Measurements from ENCODE around the gene DDX24.

DDX24 gene, protein sequence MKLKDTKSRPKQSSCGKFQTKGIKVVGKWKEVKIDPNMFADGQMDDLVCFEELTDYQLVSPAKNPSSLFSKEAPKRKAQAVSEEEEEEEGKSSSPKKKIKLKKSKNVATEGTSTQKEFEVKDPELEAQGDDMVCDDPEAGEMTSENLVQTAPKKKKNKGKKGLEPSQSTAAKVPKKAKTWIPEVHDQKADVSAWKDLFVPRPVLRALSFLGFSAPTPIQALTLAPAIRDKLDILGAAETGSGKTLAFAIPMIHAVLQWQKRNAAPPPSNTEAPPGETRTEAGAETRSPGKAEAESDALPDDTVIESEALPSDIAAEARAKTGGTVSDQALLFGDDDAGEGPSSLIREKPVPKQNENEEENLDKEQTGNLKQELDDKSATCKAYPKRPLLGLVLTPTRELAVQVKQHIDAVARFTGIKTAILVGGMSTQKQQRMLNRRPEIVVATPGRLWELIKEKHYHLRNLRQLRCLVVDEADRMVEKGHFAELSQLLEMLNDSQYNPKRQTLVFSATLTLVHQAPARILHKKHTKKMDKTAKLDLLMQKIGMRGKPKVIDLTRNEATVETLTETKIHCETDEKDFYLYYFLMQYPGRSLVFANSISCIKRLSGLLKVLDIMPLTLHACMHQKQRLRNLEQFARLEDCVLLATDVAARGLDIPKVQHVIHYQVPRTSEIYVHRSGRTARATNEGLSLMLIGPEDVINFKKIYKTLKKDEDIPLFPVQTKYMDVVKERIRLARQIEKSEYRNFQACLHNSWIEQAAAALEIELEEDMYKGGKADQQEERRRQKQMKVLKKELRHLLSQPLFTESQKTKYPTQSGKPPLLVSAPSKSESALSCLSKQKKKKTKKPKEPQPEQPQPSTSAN

DNA sequence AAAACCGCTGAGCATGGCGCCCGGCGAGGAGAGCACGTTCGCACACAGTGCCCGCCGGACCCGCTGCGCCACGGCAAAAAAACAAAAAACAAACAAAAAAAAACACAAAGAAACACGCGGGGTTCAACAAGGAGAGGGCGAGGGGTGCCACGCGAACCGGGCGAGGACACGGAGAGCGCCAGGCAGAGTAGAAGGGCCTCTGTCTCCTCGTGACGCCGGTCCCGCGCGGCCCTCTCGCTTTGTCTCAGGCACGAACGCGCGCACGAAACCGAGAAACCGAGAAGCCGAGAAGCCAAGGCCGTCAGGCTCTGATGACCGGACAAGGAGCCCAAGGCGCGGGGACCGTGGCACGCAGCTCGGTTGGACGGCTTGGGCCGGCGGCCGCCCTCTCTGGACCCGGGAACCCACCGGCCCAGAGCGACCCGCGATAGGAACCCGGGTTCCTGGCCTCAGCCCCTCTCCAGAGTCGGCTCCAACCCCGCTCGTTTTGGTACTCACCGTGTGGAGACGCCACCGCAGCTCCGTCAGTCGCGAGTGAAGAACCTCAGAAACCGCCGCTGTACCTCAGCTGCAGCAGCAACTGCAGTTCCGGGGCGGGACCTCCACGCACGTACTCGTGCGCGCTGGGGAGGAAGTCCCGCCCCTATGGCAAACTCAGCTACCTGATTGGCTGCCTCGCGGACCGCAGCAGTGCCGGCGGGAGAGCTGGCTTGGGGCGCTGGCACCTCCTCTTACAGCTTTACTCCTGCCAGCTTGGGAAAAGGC lies at the start of gene DDX24, which contains the start of gene IFI27L1:
Gene DDX24 (minus strand): TSS at position 582 of the 765 bp plus-strand sequence. CDS start 1,460 bp downstream, outside the sequence.
Gene IFI27L1 (plus strand): TSS at position 690 of the 765 bp plus-strand sequence. CDS start 15,628 bp downstream, outside the sequence.
- FAIRE-seq = no peak
- DNase-seq (ENCODE audit: low spot score) = peak; percentile 94

DNA sequence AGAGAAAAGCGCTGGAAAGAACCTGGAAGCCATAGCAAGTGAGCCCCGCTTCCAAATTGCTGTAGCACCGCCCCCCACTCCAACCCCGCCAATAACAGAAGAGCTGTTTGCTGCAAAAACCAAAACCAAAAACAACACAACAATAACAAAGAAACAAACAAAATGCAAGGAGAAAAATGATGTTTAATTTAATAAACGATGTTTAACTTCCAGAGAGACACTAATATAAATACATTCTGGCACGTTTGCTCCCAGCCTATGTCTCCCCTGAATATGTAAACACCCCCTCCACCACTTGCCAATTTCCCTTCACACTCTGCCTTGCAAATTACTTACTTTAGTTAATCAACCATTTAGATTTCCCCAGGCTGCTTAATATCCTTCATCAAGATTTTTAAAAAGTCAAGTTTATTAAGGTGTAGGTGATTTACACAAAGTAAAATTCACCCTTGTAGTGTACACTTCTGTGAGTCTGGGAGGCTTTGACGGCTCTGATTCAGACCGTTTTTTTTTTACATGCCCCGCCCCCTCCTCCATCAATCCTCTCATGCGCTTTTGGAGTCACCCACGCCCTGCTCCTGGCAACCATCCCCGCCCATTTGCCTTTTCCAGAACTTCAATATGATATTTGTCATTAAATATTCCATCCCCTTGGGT lies 48.9 kb upstream of the DDX24 start:
- FAIRE-seq (no peak), DNase-seq (ENCODE audit: low spot score) (peak; percentile 47)

DNA sequence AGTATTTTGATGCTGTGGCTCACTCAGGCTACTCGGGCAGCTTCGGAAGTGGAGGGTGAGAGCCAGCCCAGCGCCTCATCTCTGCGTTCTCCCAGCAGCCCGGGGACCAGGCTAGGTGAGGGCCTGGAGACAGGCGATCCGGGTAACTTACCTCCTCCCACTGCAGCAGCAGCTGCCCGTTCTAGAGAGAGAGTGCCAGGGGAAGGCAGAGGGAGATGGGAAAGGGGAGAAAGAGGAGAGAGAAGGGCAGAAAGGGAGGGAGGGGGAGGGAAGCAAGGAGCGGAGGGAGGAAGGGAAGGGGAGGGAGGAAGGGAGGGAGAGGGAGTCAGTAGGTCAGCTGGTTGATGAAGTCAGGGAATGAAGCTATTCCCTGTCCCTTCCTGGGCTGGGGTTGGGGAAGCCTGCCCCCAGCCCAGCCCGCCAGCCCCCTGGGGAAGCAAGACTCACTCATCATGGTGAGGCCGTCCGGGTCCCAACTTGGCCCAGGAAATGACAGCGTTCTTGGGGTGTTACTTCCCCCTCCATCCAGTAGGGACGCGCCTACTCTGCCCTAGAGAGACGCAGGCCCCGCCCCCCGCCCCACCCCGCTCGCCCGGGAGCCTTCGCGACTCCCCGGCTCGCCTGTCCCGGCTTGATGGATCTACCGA lies 48.2 kb upstream of the DDX24 start, which contains the start of gene IFI27L2:
Gene IFI27L2 (minus strand): TSS at position 494 of the 647 bp plus-strand sequence. CDS start 40 bp downstream, at position 454.
- DNase-seq (ENCODE audit: low spot score) = peak; percentile 88
- no peak for FAIRE-seq

DNA sequence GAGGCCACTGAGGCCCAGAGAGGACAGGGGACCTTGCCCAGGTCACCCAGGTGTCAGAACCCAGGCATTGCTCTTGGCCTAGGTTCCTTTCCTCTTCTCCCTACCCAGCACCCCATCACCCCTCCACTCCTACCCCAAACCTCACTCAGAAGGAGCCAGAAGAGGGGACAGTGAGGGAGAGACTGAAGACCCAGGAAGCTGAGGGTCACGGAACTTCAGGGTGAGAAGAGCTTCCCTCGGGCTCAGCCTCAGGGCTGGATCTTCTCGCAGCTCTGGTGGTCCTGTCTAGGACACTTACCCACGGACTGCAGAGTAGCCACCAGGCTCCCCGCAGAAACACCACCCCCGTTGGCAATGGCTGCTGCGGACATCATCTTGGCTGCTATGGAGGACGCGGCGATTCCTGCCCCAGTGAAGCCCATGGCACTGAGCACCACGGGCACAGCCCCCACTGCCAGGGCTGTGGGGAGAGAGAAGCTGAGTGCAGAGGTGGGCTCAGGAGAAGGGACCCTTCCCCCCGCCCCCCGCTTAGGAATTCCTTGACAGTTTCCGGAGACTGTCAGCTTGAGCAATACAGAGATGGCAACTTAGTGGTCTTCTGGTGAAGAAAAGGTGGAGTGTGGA lies 47.3 kb upstream of the DDX24 start:
- DNase-seq (ENCODE audit: low spot score) (no peak), FAIRE-seq (no peak)

DNA sequence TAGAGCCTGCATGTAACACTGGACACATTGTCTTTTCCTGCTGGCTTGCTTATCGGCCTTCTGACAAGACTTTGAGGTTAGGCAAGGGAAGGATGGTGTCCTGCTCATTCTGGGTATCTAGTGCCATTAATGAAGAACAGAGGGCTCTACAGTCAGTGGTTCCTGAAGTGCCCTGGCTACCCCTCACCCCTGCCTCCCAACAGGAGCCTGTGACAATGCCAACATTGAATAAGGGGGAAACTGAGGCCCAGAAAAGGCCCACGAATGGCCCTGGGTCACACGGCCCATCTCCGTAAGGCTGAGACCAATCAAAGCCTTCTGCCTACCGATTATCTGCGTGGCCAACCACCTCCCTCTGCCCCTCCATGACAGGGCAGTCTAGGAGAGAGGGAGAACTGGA lies 46.3 kb upstream of the DDX24 start:
- FAIRE-seq = no peak
- no peak for DNase-seq (ENCODE audit: low spot score)

DNA sequence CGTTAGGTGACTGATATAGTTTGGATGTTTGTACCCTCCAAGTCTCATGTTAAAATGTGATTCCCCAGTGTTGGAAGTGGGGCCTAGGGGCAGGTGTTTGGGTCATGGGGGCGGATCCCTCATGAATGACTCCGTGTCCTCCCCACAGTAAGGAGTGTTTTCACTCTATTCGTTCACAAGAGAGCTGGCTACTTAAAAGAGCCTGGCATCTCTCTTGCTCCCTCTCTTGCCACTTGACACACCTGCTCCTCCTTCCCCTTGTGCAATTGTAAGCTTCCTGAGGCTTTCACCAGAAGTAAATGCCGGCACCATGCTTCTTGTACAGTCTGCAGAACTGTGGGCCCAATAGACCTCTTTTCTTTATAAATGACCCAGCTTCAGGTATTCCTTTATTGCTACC lies 45.8 kb upstream of the DDX24 start:
- DNase-seq (ENCODE audit: low spot score) = no peak

DNA sequence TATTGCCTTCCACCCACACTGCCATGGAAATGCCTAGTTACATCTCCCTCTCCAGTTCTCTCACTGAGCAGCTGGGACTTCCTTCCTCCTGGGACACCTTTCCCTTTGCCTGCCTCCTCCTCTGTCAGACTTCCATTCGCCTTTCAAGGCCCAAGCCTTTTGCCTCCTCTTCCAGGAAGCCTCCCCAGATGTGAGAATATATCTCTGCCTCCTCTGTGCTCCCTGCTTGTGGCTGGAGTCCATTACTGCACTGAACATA lies 45.3 kb upstream of the DDX24 start:
- DNase-seq (ENCODE audit: low spot score) (no peak), FAIRE-seq (no peak)

More for the DNA sequence above, 45.8 kb upstream of the DDX24 start:
- no peak for FAIRE-seq

DNA sequence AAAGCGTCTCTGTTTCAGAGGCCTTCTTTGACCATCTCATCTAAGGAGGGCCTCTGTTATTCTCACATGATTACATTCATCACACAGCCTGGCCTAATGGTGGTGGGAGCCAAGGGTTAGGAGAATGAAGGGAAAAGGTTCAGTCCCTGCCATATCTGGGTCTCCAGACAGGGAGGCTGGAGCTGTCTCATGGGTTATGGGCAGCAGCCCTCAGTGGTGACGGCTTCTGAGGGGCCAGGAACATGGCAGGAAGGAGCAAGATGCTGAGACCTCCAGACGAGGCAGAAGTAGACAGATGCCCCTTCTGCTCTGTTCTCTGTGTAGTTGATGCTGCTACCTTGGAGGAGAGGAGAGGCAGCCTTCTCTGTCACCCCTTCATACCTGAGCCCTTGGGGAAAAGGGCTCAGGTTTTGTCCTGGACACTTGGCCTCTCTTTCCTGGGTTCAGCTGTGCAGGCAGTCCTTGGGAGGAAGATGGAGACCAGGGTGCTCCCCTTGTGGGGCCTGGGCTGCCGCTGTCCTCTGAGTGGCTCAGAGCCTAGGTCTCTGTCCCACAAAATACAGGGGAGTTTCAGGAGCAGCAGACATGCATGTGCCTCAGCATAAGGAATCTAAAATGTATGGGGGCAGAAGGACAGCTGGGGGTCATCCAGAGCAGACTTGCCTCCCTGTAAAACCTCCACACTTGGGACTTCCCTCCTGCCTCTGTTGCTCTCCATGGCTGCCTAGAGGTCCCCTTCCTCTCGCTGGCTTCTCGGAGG lies 44.8 kb upstream of the DDX24 start:
- no peak for DNase-seq (ENCODE audit: low spot score)
- FAIRE-seq = no peak

DNA sequence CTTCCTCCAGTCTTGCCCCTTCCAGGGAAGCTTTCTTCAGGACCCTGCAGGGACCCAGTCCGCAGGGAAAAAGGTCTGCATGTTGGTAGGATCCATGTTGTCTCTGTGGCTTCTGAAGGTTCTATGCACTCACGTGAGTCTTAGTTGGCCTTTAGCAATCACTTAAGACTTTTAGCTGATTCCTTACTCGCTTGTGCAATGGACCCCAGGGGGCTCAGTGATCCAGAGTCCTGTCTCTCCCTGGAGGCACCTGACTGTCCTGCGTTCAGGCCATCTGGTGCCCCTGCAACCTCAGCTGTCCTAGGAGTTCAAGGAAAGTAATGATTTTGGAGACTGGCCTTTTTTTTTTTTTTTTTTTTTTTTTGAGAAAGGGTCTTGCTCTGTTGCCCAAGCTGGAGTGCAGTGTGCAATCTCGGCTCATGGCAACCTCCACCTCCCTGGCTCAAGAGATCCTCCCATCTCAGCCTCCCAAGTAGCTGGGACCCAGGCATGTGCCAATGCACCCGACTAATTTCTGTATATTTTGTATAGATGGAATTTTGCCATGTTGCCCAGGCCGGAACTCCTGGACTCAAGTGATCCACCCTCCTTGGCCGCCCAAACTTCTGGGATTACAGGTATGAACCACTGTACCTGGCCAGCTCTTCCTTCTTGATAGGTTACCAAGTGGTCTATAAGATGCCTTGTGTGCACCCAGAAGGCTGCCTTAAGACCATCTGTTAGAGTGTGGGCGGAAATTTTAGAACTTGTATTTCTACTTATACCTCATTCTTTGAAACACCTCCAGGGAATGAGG lies 43.8 kb upstream of the DDX24 start:
- no peak for FAIRE-seq
- no peak for DNase-seq (ENCODE audit: low spot score)

DNA sequence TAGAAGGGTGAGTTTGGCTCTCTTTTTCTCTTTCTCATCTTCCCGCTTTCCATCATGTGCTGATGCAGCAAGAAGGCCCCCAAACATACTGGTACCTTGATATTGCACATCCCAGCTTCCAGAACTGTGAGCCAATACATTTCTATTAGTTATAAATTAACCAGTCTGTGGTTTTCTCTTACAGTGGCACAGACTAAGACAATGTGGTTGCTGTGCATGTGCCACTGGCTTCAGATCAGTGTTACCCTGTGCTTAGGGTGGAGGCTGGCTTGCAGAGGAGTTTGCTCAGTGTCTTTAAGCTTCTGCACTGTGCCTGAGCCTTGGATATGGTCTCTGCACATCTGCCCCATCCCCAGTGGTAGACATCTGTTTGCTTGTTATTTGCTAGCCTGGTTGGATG lies 42.9 kb upstream of the DDX24 start:
- DNase-seq (ENCODE audit: low spot score) = no peak
- FAIRE-seq = no peak

DNA sequence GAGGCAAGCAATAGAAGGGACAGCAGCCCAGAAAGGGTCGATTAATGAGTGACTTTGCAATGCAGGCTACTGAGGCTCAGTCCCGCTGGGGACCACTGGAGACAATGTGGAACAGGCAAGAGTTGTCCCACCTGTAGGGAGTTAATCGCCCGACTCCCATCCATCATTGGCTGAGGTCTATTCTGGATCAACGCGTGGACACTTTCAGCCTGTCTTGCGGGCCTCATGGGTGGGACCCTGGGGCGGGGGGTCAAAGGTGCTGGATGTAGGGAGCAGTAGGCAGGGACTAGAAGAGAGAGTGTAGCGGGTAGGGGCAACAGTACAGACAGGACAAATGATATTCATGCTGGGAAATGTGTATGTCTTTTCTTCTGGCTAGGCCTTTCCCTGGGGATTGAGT lies 42.3 kb upstream of the DDX24 start:
- DNase-seq (ENCODE audit: low spot score) (no peak), FAIRE-seq (no peak)

DNA sequence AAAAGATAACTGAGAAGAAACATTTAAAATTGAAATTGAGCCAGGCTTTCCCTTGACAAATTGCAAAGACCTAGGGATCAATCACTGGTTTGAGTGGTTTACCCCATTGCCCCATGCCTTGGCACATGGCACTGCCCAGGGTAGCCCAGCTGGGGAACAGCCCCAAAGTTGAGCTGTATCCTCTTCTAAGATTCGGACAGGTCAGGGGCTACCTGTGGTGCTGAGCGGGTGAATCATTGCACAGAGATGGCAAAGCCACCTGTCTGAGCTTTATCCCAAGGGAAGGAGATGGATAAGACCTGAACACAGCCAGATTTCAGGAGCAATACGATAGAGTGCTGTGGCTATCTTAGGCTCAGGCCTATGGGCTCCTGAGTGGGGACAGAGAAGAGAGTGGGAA lies 41.4 kb upstream of the DDX24 start:
- FAIRE-seq (no peak), DNase-seq (ENCODE audit: low spot score) (no peak)

DNA sequence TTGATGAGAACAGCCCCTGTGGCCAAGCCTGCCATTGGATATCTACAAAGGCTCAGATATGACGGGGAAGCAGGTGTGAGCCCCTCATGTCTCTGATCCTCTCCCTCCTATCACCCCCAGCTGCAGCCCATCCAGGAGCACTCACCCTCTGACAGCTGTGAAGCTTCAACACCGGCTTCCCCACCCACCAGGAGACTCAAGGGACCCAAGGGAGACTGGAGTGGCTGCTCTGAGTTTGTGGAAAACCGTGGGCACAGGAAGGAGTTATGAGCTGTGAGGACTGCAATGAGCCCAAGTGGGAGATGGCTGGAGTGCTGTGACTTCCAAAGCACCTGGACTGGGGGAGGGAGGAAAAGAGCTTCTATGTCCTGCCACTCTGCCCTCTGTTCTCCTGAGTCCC lies 40.5 kb upstream of the DDX24 start:
- DNase-seq (ENCODE audit: low spot score) = no peak
- FAIRE-seq = no peak

DNA sequence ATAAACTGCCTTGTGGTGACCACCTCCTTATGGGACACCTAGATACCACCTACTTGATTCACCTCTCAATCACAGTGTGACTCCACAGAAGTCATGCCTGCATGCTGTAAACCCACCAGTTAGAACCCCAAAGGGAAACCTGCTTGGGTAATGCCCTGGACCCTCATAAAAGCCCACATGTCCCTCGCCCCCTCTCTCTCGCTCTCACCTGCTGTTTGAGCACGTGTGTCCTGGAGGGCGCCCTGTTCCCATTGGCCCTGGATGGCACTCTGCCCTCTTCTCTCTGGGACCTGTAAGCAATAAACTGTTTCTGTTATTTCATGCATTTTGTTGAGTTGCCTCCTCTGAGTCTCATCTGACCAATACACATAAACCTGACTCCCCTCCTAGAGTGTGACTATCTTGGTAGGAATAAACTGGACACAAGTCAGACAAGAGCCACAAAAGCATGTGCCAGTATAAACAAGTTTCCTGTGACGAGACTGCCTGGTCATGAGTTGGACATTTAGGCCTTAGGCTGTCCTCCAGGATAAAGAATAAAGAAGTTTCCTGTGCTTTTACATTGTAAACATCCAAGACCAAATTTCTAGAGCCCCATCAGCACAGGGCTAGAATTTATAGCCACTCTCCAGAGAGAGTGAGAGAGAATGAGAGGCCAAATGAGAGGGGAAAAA lies 39.8 kb upstream of the DDX24 start:
- DNase-seq (ENCODE audit: low spot score) = no peak
- FAIRE-seq = no peak

DNA sequence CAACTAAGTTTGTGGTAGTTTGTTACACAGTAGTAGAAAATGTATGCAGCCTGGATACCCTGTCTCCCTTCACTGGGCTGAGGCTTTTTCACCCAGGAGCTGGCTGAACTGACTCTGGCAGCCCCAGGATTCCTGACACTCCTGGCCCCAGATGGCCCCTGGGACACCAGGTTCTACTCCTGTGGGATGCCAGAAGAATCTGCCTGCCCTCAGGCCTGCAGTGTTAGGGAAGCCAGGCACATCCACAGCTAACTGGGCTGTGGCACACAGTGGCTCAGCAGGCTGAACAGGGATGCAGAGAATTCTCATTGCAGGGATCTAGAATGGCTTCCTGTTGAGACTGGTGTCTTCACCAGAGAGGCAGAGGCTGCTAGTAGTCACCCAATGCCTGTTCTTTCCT lies 38.1 kb upstream of the DDX24 start:
- FAIRE-seq (no peak), DNase-seq (ENCODE audit: low spot score) (no peak)

DNA sequence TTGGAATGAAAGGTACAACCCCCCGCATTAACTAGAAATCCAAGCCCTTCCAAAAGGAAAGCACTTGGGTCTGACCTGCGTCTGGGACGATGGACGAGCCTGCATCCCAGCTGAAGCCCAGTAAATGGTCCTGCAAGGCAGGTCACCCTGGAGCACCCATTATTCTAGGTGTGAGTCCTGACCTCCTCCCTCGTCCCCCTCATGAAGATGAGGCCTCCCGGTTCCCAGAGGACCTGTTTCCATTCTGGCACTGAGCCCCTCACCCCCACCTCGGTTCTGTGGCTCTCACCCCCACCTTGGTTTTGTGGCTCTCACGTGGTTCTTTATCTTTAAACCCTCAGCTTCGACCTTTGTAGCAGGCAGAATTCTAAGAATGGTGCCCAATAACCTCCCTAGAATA lies 36.9 kb upstream of the DDX24 start:
- no peak for FAIRE-seq
- no peak for DNase-seq (ENCODE audit: low spot score)

DNA sequence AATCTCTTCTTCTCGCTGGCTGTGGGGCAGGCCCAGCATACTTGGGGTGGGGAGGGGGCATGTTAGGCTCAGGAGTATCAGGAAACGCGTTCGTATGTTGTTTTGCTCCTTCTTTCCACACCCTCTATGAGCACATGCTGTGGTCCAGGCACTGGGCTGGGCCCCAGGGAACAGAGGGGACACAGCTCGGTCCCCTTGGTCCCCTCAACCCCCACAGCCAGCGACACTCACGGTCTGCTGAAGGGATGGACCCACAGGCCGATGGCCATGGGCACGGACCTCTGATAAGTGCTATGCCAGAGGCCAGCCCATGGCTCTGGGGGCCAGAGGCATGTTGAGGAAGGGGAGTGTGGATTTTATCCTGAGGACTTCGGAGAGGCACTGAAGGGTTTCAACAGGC lies 35.7 kb upstream of the DDX24 start:
- FAIRE-seq (no peak), DNase-seq (ENCODE audit: low spot score) (no peak)

DNA sequence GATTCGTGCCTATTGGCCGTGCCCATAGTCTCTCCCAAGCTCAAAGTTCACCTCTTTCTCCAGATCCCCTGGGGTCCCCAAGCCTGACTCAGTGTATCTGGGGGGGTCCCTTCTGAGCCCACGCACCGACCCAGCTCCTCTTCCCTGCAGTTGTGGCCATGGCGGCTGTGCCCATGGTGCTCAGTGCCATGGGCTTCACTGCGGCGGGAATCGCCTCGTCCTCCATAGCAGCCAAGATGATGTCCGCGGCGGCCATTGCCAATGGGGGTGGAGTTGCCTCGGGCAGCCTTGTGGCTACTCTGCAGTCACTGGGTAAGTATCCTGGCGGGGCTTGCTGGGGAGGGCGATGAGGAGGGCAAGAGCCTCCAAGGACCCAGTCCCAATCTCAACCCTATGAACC lies 34.6 kb upstream of the DDX24 start:
- no peak for DNase-seq (ENCODE audit: low spot score)
- FAIRE-seq = no peak

All from urothelium cell line (cell line).